Stimulated activated CD8-positive, alpha-beta memory T cell treated with anti-CD3 and anti-CD28 coated beads, Interleukin-7, amount 100 ng/mL, for 24 hours (primary cell): ENCODE data around the gene NSRP1.
"Not testable (repeated sequence)": the region's sequence is repeated elsewhere in the genome, so short reads cannot be mapped to it uniquely, and the experiment has no call there.

Experiments used
- DNase-seq: peaks from one replicate; pipeline ENCODE4 v3.0.0-alpha.2; 2020; ENCODE audit warnings: low read depth

The NSRP1 gene

DNA sequence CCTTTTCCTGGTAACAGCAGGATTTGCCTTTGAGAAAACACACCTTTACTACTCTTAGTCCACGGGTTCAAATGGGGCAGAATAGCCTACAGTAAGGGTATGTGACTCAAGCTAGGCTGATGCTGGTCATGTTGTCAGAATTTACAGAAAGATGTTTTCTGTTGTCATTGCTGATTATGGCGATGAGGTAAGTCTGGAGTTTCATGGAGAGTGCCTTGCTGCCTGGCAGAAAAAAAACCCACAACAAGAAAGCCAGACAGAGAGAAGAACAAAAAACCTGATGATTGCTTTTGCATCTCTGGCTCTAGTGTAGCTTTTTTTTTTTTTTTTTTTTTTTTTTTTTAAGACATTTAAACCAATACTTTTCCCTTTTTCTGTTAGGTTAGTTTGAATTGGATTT, 71.0 kb downstream of the NSRP1 start:
- DNase-seq: no peak

DNA sequence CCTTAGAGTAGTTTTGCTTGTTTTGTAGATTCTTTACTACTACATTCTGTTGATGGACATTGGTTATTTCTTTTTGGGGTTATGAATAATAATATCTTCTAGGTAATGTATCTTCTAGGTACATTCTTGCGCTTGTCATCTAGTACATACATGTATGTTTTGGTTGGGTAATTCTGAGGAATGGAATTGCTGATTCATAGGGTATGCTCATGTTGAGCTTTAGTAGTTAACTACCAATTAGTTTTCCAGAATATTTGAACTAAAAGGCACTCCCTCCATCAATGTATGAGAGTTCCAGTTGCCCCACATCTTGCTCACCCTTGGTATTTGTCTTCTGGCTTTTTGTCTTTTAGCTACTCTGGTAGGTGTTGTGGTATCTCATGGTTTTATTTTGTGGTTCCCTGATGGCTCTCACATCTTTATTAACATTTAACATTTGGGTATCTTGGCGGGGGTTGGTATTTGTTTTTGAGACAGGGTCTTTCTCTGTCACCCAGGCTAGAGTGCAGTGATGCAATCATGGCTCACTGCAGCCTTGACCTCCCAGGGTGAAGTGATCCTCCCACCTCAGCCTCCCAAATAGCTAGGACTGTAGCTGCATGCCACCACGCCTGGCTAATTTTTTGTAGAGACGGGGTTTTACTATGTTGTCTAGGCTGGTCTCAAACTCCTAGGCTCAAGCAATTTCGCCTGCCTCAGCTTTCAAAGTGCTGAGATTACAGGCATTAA, 71.8 kb downstream of the NSRP1 start:
- DNase-seq: no peak

DNA sequence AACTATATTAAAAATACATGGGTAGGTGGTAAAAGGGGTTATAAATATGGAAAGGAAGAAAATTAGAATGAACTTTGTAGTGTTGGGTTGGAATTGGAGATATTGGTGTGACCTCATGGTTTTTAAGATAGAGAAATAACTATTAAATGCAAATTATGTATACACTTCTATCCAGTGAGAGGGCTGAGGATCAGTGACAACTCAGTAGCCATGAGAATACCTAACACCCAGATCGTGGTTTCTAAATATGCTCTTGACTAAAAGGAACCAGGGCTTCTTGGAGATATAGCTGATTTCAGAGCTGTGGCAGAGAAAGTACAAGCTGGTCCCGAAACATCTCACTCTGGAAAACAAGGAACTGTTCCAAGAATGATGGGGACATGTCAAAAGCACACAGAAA, 74.5 kb downstream of the NSRP1 start:
- no peak for DNase-seq

DNA sequence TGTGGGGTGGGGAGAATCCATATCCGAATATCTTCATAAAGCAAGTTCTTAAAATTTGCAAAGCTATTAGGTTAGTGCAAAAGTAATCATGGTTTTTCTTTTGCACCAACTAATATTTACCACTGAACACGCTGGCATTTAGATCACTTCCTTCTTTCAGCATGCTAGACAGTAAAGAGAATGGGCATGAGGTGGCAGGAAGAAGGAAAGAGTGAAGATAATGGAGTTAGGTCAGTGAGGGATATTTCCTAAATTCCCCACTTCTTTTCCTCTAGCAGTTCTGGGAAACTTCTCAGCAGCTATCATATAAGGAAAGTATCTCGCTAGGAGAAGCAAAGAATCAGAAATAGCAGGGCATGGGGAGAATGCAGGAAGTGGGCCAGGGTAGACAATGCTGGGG, 79.9 kb downstream of the NSRP1 start:
- DNase-seq: no peak

DNA sequence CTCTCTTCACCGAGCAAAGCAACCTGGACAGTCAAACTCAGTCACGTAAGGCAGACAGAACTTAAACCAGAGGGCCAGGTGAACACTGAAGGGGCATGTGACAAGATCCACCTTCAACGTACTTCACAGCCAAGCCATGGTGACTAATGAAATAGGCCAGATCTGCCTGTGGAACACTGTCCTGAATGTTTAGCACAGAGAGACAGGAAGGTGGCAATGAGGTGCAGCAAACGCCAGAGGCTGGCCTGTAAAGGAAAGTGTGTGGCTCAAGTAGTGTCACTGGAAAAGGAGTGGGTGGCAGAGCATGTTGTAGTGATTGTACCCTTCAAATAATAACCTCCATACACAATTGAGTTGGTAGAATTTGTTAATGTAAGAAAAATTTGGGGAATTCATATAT, 80.8 kb downstream of the NSRP1 start:
- no peak for DNase-seq

DNA sequence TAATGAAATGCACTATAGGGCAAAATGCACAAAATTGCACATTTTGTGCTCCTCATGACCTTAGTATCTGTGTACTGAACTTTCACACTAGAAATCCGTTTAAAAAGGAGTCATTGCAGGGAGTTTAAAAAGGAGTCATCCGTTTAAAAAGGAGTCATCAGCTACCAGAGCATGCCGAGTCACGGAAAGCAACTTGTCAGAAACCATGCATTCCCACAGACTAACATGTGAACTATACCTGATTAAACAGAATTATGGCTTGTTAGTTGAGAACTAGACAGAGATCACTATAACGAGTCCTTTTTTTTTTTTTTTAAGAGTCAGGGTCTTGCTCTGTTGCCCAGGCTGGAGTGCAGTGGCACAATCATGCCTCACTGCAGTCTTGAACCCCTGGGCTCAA, 83.0 kb downstream of the NSRP1 start:
- no peak for DNase-seq

DNA sequence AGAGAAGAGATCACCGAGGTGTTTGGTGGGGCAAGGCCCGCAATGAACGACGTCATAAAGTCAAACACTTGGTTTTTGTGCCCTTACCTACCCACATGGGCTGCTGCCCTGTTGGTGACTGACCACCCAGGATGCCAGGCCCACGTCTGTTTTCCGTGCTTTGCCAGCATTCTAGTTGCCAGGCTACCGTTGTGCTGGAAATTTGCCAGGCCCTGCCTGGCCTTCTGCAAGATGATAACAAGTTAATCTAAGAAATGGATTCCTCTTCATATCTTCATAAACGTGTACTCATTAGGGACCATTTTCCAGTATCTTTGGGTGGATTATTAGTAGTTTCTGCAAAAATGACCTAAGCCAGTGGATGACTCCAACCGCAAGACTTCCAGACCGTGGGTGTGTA, 83.5 kb downstream of the NSRP1 start:
- DNase-seq: no peak

DNA sequence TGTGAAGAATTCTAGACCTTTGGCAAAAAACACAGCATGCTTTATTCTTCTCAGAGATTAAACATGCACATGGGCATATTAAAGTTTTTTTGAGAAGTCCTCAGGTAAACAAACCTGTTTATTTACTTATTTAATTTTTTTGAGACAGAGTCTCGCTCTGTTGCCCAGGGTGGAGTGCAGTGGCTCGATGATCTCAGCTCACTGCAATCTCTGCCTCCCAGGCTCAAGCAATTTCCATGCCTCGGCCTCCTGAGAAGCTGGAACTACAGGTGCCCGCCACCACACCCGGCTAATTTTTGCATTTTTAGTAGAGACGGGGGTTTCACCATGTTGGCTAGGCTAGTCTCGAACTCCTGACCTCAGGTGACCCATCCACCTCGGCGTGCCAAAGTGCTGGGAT, 84.0 kb downstream of the NSRP1 start:
- not testable (repeated sequence) for DNase-seq

DNA sequence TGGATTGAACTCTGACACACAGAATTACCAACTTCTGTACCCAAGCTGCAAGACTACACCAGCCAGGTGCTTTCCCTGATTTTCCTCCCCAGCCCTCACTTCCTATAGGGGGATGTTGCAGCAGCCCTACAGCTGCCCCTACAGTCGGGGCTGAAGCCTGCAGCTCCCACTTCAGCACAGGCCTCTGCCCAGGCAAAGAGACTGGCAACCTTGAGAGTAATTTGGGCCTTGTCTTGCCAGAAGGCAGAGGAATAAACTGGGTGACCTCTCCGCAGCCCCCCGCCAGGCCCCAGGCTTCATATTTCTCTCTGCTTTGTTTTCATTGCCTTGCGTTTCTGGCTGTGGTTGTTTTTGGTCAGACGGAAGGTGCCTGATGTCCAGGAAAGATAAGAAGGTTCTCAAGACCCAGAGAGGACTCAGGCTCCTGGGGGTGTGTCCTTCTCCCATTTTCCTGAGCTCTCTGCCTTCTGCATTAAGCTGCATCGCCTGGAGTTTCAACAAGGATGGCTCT, 86.9 kb downstream of the NSRP1 start:
- no peak for DNase-seq

DNA sequence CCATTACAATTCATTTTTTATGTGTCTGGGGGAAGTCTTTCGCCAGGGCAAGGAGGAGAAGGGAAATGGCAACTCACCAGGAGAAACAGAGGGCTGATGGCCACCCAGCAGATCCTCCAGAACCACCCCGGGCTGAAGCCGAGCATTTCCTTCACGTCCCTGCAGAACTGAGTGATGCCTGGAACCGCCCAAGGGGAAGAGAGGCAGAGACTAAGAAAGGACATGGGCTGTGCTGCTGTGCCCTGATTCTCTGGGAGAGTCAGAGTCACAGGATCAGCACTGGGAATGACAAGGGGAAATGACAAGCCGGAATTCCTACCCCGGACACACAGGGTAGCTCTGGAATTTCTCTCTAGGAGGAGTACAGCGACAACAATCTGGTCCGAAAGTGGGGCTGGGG, 91.0 kb downstream of the NSRP1 start:
- DNase-seq: no peak

DNA sequence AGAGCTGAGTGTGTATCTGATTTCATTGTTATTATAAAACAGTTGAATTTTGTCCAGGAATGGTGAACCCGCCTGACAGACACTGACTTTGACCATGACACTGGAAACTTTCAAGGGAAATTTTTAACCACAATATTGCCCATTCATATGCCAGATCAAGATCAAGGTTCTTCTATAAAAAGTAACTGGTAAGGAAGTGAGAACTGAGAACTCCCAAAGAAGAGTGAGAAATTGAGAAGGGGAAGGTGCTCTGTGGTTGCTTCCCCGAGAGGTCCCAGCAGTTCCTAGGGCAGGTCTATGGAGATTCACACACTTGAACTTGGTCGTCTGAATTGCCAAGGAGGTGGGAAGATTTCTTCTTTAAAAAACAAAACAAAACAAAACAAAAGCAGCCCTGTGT, 91.6 kb downstream of the NSRP1 start:
- no peak for DNase-seq

DNA sequence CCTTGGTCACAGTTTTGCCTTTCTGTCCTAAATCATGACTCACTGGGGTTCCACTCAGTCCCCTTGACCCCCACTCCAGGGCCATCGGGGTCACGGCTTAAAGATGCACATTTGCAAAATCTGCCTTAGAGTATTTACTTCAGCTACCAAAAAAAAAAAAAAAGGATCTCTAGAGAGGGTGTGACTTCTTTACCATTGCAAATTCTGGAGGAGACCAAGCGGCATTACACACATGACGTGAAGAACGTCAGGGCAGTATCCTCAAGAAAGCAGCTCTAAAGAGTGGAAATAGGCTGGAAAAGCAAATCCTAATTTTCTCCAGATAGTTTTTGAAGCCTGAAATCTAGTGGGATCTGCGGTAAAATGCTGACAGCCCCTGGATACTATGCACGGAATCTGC, 93.3 kb downstream of the NSRP1 start:
- no peak for DNase-seq

DNA sequence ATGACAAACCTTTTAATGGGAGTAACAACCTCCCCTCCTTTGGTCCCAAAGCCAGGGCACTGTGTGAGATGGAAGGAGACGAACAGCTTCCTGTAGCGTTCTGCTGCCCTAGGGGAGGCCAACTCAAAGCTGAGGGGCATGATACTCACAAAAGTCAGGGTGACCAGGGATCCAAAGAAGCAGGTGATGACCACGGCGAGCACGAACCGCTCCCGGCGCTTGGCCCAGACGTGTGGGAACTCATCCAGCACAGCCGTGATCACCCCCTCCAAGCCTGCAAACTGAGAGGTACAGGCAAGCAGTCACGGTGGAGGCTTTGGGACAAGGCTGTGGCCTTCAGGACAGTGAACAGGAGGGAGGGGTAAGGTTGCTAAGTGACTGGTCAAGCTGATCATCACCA, 93.8 kb downstream of the NSRP1 start:
- DNase-seq: no peak

DNA sequence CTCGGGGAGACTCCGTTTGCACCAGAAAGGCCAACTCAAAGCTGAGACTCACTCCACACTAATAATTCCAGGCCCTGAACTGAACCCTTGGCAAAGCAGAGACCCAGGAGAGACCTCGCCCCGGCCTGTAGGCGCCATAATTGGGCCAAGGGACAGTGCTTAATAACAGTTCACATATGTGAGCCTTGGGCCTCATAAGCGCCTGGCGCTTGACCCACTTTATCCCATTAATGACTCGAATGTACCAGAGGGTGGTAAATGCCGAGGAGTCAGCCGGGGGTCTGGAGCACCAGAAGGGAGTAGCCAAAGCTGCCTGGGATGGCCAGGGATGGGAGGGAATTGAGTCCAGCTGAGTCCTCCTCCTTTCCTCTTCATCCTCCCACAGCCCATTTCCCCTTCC, 94.3 kb downstream of the NSRP1 start:
- DNase-seq: no peak

DNA sequence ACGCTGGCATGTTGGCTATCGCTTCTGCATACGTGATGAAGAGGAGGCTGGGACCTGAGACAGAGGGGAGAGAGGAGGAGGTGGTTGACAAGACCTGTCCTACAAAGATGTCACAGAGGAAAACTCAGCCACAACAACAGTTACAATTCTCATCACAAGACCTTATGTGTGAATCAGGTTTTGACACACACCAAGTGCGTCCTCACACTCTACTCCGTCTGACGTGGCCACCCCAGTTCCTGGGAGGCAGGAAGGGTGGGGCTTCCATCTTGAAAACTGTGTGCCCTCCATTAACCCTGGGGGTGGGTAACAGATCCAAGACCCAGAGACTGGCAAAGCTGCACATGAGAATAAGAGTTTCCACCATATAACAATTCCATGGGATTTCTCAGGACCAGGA, 94.8 kb downstream of the NSRP1 start:
- no peak for DNase-seq

DNA sequence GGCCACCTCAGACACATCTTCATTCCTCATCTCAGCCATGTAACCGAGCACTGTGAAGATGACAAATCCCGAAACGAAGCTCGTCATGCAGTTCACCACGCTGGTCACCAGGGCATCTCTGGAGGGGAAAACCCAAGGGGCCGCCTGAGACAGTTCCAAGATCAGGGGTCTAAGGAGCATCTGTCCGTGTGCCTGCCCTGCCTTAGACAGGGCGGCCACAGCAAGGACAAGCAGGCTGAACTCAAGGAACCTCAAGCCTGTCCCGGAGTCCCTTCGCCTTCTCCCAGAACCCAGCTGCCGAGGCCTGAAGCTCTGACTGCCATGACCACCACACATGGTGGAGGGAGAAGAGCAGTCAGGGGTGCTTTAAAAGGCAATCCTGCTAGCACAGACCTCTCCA, 96.1 kb downstream of the NSRP1 start:
- no peak for DNase-seq

DNA sequence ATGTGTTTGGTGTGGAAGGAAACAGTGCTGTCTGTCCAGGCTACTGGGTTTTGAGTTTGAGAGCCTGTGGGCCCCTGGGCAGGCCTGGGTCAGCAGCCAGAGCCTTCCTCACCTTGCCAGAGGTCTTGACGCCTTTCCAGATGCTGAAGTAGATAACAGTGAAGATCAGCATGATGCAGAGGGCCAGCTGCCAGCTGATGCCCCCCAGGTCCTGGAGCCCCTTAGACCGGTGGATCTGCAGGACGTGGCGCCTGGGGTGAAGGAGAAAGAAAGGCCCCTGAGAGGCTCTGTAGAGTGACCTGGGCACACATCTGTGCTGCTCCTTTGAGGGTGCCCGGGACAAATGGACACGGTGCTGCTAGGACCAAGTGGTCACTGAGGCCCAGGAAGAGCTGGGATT, 100.4 kb downstream of the NSRP1 start:
- DNase-seq: no peak

DNA sequence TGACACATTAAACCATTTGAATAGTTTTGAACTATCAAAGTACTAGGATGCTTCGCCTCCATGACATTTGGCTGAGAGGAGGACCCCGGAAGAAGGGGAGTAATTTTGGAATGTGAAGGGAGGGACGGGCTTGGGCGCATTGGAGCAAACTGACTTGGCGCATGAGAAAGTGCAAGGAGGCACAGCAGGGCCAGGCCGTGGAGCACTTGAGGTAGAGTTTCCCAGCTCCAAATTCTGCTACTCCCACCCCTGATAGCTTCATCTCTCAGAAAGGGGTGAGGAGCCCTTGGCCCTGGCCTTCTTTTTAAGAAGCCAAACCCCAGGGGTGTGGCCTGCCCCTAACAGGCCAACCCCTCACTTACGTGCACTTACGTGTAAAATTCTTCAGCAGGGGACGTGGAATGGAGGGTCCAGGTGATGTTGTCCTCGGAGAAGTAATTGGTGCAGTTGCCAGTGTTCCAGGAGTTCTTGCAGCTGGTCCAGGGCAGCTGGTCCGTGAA, 101.2 kb downstream of the NSRP1 start:
- no peak for DNase-seq

DNA sequence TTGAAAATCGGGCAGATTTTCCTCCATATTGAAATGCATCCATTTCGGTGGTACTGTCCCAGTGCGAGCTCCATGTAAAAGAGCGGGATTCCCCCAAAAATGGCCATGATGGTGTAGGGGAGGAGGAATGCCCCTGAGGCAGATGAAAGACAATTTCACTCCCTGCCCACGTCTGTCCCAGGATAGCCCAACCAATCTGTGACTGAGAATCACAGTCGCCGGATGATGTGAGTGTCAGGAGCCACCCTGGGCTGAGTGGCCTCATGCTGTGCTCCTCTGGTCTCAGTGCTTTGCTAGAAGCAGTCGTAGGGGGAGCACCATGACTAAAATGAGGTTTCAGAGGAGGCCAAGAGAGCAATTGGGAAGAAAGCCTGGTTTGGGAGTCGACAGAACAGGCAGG, 102.2 kb downstream of the NSRP1 start:
- no peak for DNase-seq

DNA sequence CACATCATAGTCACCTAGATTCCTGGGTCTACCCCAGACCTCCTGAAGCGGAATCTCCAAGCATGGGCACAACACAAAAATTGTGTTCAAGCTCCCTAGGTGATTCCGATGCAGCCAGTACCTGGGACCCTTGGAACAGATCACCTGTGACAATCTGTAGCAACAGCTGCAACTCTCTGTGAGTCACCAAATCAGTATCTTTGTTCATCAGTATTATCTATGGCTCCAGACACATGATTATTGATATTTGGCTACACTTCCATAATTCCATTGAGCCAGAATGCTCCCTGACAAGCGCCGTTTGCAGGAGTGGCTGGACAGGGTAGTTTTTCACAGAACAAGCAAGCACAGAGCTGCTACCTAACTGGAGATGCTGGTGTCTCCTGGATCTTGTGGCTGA, 102.7 kb downstream of the NSRP1 start:
- DNase-seq: no peak

DNA sequence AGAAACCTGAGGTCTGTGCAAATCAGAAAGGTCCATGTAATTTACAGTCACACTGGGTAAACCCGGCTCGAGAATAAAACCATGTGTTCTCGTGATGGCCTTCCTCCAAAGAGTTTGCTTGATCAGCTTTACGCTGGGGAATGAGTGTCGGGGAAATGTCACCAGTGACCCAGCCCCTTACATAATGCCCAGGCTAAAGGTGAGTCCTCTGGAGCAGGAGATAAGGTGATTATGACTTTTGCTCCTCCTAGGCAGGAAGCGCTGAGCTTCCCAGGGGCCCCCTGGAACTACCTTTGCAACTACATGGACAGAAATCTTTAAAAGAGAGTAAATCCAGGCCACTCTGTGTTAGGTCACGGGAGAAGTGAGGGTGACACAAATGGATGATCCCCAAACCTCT, 103.2 kb downstream of the NSRP1 start:
- no peak for DNase-seq

DNA sequence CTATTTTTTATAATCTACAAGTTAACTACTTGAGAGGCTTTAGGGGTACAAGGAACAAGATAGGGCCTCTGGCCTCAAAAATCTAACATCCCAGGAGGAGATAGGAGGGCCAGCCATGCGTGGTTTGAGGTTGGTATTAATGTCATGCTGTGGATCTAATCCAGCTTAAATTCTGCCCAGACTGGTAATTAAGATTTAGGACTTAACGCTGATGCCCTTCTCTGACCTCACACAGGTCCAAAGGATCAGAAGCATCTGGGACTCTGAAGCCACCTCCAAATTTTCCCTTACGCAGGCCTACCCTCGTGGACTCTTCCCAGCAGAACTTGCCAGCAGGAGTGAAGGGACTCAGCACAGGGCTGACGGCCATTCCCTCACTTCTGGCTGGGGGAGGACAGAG, 103.8 kb downstream of the NSRP1 start:
- DNase-seq: no peak

DNA sequence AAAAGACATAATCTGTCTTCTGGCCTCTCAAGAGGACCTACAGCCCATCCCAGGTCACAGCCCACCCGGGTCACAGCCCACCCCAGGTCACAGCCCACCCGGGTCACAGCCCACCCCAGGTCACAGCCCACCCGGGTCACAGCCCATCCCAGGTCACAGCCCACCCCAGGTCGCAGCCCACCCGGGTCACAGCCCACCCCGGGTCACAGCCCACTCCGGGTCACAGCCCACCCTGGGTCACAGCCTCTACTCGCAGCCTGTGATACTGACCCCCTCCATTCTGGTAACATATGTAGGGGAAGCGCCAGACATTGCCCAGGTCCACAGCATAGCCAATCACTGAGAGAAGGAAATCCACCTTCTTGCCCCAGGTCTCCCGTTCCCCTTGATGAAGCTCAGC, 104.7 kb downstream of the NSRP1 start:
- no peak for DNase-seq

DNA sequence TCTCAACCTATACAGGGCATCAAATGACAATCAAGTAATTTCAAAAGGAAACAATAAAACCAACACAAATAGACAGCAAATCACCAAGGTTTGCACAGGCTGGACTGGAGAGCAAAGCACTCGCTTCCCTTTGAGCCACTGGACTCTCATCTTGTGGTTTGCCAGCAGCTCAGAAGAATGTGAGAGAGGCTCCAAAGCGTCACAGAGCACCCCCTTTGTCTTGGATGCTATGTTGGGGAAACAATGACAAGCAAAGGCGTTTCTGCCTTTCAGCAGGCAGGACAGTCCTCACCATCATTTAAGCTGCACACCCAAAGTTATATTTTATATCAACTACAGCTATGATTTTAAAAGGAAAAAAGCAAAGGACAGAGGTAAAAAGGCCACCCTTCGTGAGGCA, 105.6 kb downstream of the NSRP1 start:
- DNase-seq: no peak
